Activated CD4-positive, alpha-beta memory T cell treated with anti-CD3 and anti-CD28 coated beads for 36 hours (primary cell): ENCODE data around the gene TAS2R10. TPM values are rescaled to one million over a fixed set of nuclear protein-coding genes. Genes with fewer than 3 reads are reported as not detected.
"Not testable (repeated sequence)": the region's sequence is repeated elsewhere in the genome, so short reads cannot be mapped to it uniquely, and the experiment has no call there.

Source experiments
- CTCF ChIA-PET: fragments of 350-600 bp; sonication (Branson Sonifier 250); formaldehyde crosslinking; loops from one replicate; lab custom pipeline; 2021; ENCODE audit warnings: antibody characterized with exemption, inconsistent platforms; lab: Charles Lee
- POLR2A ChIA-PET: fragments of 350-600 bp; sonication (Branson Sonifier 250); formaldehyde crosslinking; loops from one replicate; lab custom pipeline; 2021; ENCODE audit warnings: antibody characterized with exemption; lab: Charles Lee
- DNase-seq: peaks from one replicate; pipeline ENCODE4 v3.0.0-alpha.2; 2020
- H3K27ac Mint-ChIP-seq: one replicate; pipeline ENCODE4 v1.8.0; 2021; ENCODE audit warnings: mixed read lengths
- H3K27me3 Mint-ChIP-seq: one replicate; pipeline ENCODE4 v1.8.0; 2021; ENCODE audit warnings: mixed read lengths
- H3K36me3 Mint-ChIP-seq: one replicate; pipeline ENCODE4 v1.8.0; 2021; ENCODE audit warnings: mixed read lengths
- H3K4me1 Mint-ChIP-seq: one replicate; pipeline ENCODE4 v1.8.0; 2021; ENCODE audit warnings: low read depth, mixed read lengths
- H3K4me3 Mint-ChIP-seq: one replicate; pipeline ENCODE4 v1.8.0; 2021; ENCODE audit warnings: mild to moderate bottlenecking, mixed read lengths
- H3K9me3 Mint-ChIP-seq: one replicate; pipeline ENCODE4 v1.8.0; 2021; ENCODE audit warnings: mixed read lengths
- intact Hi-C: fragments of 100-400 bp; cut with micrococcal nuclease; formaldehyde crosslinking; loops from one replicate; pipeline ENCODE4 v1.15.1; 2023
- total RNA-seq, 2 experiments: library from RNA; stranded (reverse); gene quantifications; one replicate each; pipeline ENCODE4 v1.2.3, GENCODE V29; 2021

The TAS2R10 gene
- total RNA-seq, 2 experiments from 2014 or later = not detected

GRCh38 chr12:10829994-10830393, 3.8 kb upstream of the TAS2R10 start:
- Mint-ChIP-seq H3K27me3 (no peaks in the 10 kb centered on the region), H3K27ac (no peak overlapping the region), H3K36me3 (no peaks in the 10 kb centered on the region), H3K4me3 (no peak overlapping the region), H3K9me3 (no peaks in the 10 kb centered on the region), H3K4me1 (no peaks in the 10 kb centered on the region)
- DNase-seq = no peak
- intact Hi-C loops = no loop called here
- CTCF ChIA-PET = no interaction called here
- POLR2A ChIA-PET = no interaction called here

- Mint-ChIP-seq H3K27ac (no peak overlapping the region), H3K27me3 (no peaks in the 10 kb centered on the region), H3K4me3 (no peak overlapping the region), H3K9me3 (no peaks in the 10 kb centered on the region), H3K4me1 (no peaks in the 10 kb centered on the region), H3K36me3 (no peaks in the 10 kb centered on the region)
- ChIA-PET POLR2A (no interaction called here), CTCF (no interaction called here)
- intact Hi-C loops = no loop called here
- DNase-seq = no peak
Measured at GRCh38 chr12:10824957-10825356, 1.2 kb downstream of the TAS2R10 start.

- intact Hi-C loops = no loop called here
- Mint-ChIP-seq H3K4me1 (no peaks in the 10 kb centered on the region), H3K27ac (no peak overlapping the region), H3K27me3 (peaks cover 11% of the 10 kb centered on the region), H3K4me3 (no peak overlapping the region), H3K9me3 (no peaks in the 10 kb centered on the region), H3K36me3 (no peaks in the 10 kb centered on the region)
- ChIA-PET CTCF (no interaction called here), POLR2A (no interaction called here)
- DNase-seq = no peak
Measured at GRCh38 chr12:10811883-10812536, 14.1 kb downstream of the TAS2R10 start.

- Mint-ChIP-seq H3K9me3 (no peaks in the 10 kb centered on the region), H3K4me1 (no peaks in the 10 kb centered on the region), H3K27ac (no peak within 1 kb of the TSS), H3K27me3 (peaks cover 14% of the 10 kb centered on the region), H3K36me3 (no peaks in the 10 kb centered on the region), H3K4me3 (no peak within 1 kb of the TSS)
- CTCF ChIA-PET = no interaction called here
- DNase-seq = no peak
- intact Hi-C loops = no loop called here
- POLR2A ChIA-PET = no interaction called here
Measured at GRCh38 chr12:10810068-10810467, 16.1 kb downstream of the TAS2R10 start, which contains the start of gene TAS2R9. Gene TAS2R9, minus strand, starts transcription at chr12:10810168. Its CDS starts 93 bp downstream, at chr12:10810075.

GRCh38 chr12:10807186-10807585, 19.0 kb downstream of the TAS2R10 start, which contains the start of gene TAS2R8:
Gene TAS2R8, minus strand, starts transcription at chr12:10807286. Its CDS starts 306 bp downstream, at chr12:10806980.
- POLR2A ChIA-PET = no interaction called here
- Mint-ChIP-seq H3K9me3 (no peaks in the 10 kb centered on the region), H3K27ac (no peak within 1 kb of the TSS), H3K36me3 (no peaks in the 10 kb centered on the region), H3K4me1 (no peaks in the 10 kb centered on the region), H3K27me3 (peaks cover 18% of the 10 kb centered on the region), H3K4me3 (no peak within 1 kb of the TSS)
- CTCF ChIA-PET = no interaction called here
- intact Hi-C loops = no loop called here
- DNase-seq = no peak

- Mint-ChIP-seq H3K36me3 (no peaks in the 10 kb centered on the region), H3K4me1 (no peaks in the 10 kb centered on the region), H3K9me3 (no peaks in the 10 kb centered on the region), H3K27ac (no peak within 1 kb of the TSS), H3K4me3 (no peak within 1 kb of the TSS), H3K27me3 (peaks cover 20% of the 10 kb centered on the region)
- intact Hi-C loops = no loop called here
- ChIA-PET CTCF (no interaction called here), POLR2A (no interaction called here)
- DNase-seq = no peak
Measured at GRCh38 chr12:10802587-10802986, 23.6 kb downstream of the TAS2R10 start, which contains the start of gene TAS2R7. Gene TAS2R7, minus strand, starts transcription at chr12:10802627. Its CDS starts 57 bp downstream, at chr12:10802570.

GRCh38 chr12:10801741-10802140, 24.4 kb downstream of the TAS2R10 start:
- no peak for DNase-seq
- POLR2A ChIA-PET = no interaction called here
- H3K4me3 Mint-ChIP-seq = no peak overlapping the region
- no peaks in the 10 kb centered on the region for H3K9me3 Mint-ChIP-seq
- intact Hi-C loops = no loop called here
- H3K4me1 Mint-ChIP-seq = no peaks in the 10 kb centered on the region
- no peak overlapping the region for H3K27ac Mint-ChIP-seq
- peaks cover 22% of the 10 kb centered on the region for H3K27me3 Mint-ChIP-seq
- CTCF ChIA-PET = no interaction called here
- no peaks in the 10 kb centered on the region for H3K36me3 Mint-ChIP-seq

- ChIA-PET POLR2A (interaction anchor here (0.6 kb wide), 1 partner anchor 653 kb away, joined by 4 read pairs; no protein-coding TSS in a partner anchor), CTCF (interaction anchor here (0.6 kb wide), 1 partner anchor 643 kb away, joined by 6 read pairs; no protein-coding TSS in a partner anchor)
- no peak overlapping the region for H3K27ac Mint-ChIP-seq
- no peak overlapping the region for H3K4me3 Mint-ChIP-seq
- H3K27me3 Mint-ChIP-seq = peaks cover 10% of the 10 kb centered on the region
- DNase-seq = no peak
- intact Hi-C loops = no loop called here
- H3K36me3 Mint-ChIP-seq = no peaks in the 10 kb centered on the region
- no peaks in the 10 kb centered on the region for H3K4me1 Mint-ChIP-seq
- no peaks in the 10 kb centered on the region for H3K9me3 Mint-ChIP-seq
Measured at GRCh38 chr12:10794222-10794621, 31.9 kb downstream of the TAS2R10 start.

- H3K36me3 Mint-ChIP-seq, H3K9me3 Mint-ChIP-seq, POLR2A ChIA-PET, H3K27me3 Mint-ChIP-seq, H3K27ac Mint-ChIP-seq, CTCF ChIA-PET, H3K4me3 Mint-ChIP-seq, DNase-seq, intact Hi-C loops, H3K4me1 Mint-ChIP-seq: not testable (repeated sequence)
Measured at GRCh38 chr12:10791769-10792168, 34.4 kb downstream of the TAS2R10 start.

- H3K4me3 Mint-ChIP-seq = no peak overlapping the region
- POLR2A ChIA-PET = no interaction called here
- intact Hi-C loops = no loop called here
- H3K9me3 Mint-ChIP-seq = no peaks in the 10 kb centered on the region
- H3K27me3 Mint-ChIP-seq = peaks cover 7% of the 10 kb centered on the region
- H3K27ac Mint-ChIP-seq = no peak overlapping the region
- no peaks in the 10 kb centered on the region for H3K4me1 Mint-ChIP-seq
- no peak for DNase-seq
- CTCF ChIA-PET = interaction anchor here (1.5 kb wide), 1 partner anchor 416 kb away, joined by 3 read pairs; no protein-coding TSS in a partner anchor
- no peaks in the 10 kb centered on the region for H3K36me3 Mint-ChIP-seq
Measured at GRCh38 chr12:10783252-10783651, 42.9 kb downstream of the TAS2R10 start.

GRCh38 chr12:10779103-10779502, 47.1 kb downstream of the TAS2R10 start:
- Mint-ChIP-seq H3K36me3 (no peaks in the 10 kb centered on the region), H3K27me3 (peaks cover 10% of the 10 kb centered on the region), H3K4me3 (no peak overlapping the region), H3K27ac (no peak overlapping the region), H3K4me1 (no peaks in the 10 kb centered on the region), H3K9me3 (no peaks in the 10 kb centered on the region)
- CTCF ChIA-PET = interaction anchor here (1.5 to 1.7 kb wide), 2 partner anchors 9 to 708 kb away, joined by 4 to 7 read pairs; no protein-coding TSS in a partner anchor
- intact Hi-C loops = no loop called here
- DNase-seq = no peak
- POLR2A ChIA-PET = no interaction called here
